DND-41 (cell line): Measurements from ENCODE around the gene PLA2G12B.

Source experiments
- ATAC-seq: fragments of 200-7000 bp; cut with Tn5 transposase; 3 replicates; pipeline ENCODE4 v1.9.1; 2021; ENCODE audit warnings: low read depth; ENCODE audit not compliant: insufficient read depth
- DNase-seq: peaks from one replicate; pipeline ENCODE4 v3.0.0-alpha.2; 2020
- H2AFZ ChIP-seq: 2 replicates; pipeline ENCODE4 v1.6.0; 2012; ENCODE audit warnings: low read depth, low read length
- H3K27ac ChIP-seq: 2 replicates; pipeline ENCODE4 v1.5.1; 2012; ENCODE audit warnings: low read length, inconsistent platforms
- H3K27me3 ChIP-seq: fragments of 200-600 bp; sonication (generic); 2 replicates; pipeline ENCODE4 v1.6.0; 2012; ENCODE audit warnings: low read length, mild to moderate bottlenecking, inconsistent platforms; ENCODE audit not compliant: insufficient read depth, poor library complexity
- H3K36me3 ChIP-seq: 2 replicates; pipeline ENCODE4 v1.5.1; 2012; ENCODE audit warnings: low read length, inconsistent platforms; ENCODE audit not compliant: insufficient read depth
- H3K4me1 ChIP-seq: 2 replicates; pipeline ENCODE4 v1.5.1; 2012; ENCODE audit warnings: mild to moderate bottlenecking, low read length; ENCODE audit not compliant: insufficient read depth
- H3K4me2 ChIP-seq: 2 replicates; pipeline ENCODE4 v1.6.0; 2012; ENCODE audit warnings: mild to moderate bottlenecking, moderate library complexity, low read length, inconsistent platforms; ENCODE audit not compliant: insufficient read depth
- H3K4me3 ChIP-seq, 2 experiments: fragments of 200-600 bp in 1 of 2; shearing (Covaris generic) in 1 of 2; 2 replicates each; pipeline ENCODE4 v1.5.1; 2012 to 2016; ENCODE audit warnings: inconsistent platforms in 2 of 2, low read length in 2 of 2, mild to moderate bottlenecking in 2 of 2, low read depth in 1 of 2, moderate library complexity in 1 of 2
- H3K79me2 ChIP-seq: 2 replicates; pipeline ENCODE4 v1.6.0; 2012; ENCODE audit warnings: low read length, inconsistent platforms; ENCODE audit not compliant: insufficient read depth
- H3K9ac ChIP-seq: 2 replicates; pipeline ENCODE4 v1.6.0; 2012; ENCODE audit warnings: low read depth, mild to moderate bottlenecking, inconsistent platforms, low read length, moderate library complexity
- H3K9me3 ChIP-seq: 2 replicates; pipeline ENCODE4 v1.5.1; 2012; ENCODE audit warnings: low read length, moderate library complexity, mild to moderate bottlenecking, inconsistent platforms; ENCODE audit not compliant: insufficient read depth, severe bottlenecking
- H4K20me1 ChIP-seq: 2 replicates; pipeline ENCODE4 v1.6.0; 2012; ENCODE audit warnings: low read length; ENCODE audit not compliant: insufficient read depth
- CTCF ChIP-seq: IDR thresholded peaks from 2 replicates; pipeline ENCODE4 v1.5.1; 2012; ENCODE audit warnings: borderline replicate concordance, low read length, moderate library complexity, mild to moderate bottlenecking; ENCODE audit not compliant: poor library complexity, severe bottlenecking; ENCODE audit errors: extremely low read depth
- EZH2 ChIP-seq: IDR thresholded peaks from 3 replicates; pipeline ENCODE4 v1.6.1; 2012; ENCODE audit warnings: borderline replicate concordance, low read depth, mild to moderate bottlenecking, moderate library complexity, low read length, inconsistent platforms; ENCODE audit not compliant: severe bottlenecking

Gene PLA2G12B

DNA sequence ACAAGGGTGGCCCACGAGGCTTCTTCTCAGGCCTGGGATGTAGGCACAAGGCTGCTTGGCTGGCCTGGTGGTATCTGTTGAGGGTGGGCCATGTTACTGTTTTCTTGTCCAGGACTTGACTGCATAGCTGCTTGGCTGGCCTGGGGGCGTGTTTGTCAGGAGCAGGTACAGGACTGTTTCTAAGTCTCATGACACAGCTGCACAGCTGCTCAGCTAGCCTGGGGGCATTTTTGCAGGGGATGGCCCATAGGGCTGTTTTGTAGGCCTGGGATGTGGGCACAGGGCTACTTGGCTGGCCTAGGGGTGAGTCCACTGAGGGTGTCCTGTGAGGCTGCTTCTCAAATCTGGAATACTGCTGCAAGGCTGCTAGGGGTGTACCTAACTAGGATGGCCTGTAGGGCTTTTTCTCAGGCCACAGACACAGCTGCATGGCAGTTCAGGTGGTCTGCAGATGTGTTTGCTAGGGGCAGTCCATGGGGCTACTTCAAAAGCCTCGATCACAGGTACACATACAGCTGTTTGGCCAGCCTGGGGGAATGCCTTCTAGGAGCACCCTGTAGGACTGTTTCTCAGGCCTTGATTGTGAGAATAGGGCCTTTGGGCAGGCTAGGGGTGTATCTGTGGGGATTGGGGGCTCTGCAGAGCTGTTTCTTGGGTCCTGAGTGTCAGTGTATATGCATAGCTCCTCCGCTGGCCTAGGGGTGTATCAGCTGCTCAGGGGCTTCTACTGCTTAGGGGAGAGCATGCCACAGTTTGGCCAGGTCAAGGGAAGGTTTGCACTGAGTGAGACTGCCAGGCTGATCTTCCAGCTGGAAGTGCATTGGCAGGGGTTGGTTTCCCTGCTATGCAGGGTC is 26.6 kb upstream of the PLA2G12B start:
- Histone ChIP-seq H3K4me2 (no peak overlapping the region), H3K79me2 (no peaks in the 10 kb centered on the region), H3K27me3 (no peaks in the 10 kb centered on the region), H2AFZ (no peak overlapping the region), H3K27ac (no peak overlapping the region), H3K4me3 (no peak overlapping the region), H4K20me1 (no peaks in the 10 kb centered on the region), H3K9ac (no peak overlapping the region), H3K36me3 (no peaks in the 10 kb centered on the region), H3K9me3 (peaks cover 28% of the 10 kb centered on the region), H3K4me1 (no peaks in the 10 kb centered on the region)
- ATAC-seq: no peak
- DNase-seq: no peak
- TF ChIP-seq CTCF (no peak), EZH2 (no peak)

DNA sequence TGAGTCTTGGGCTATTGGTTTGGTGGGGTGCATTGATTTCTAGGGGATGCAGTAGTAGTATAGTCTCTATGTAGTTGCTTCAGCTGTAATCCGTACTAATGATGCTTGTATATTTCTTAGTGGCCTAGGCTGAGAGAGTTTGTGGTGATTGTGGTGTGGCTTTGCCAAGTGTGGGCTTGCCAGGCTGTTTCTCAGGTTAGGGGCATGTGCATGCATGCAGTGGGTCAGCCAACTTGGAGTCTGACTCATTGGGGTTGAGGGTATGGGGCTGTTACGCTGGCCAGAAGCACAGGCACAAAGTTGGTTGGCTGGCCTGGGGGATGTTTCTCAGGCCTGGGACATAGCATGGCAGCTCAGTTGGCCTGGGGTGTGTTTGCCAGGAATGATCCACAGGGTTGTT is 25.7 kb upstream of the PLA2G12B start:
- Histone ChIP-seq H3K4me3 (no peak overlapping the region), H3K79me2 (no peaks in the 10 kb centered on the region), H2AFZ (no peak overlapping the region), H3K27ac (no peak overlapping the region), H3K27me3 (no peaks in the 10 kb centered on the region), H3K9me3 (peaks cover 29% of the 10 kb centered on the region), H3K9ac (no peak overlapping the region), H3K4me1 (no peaks in the 10 kb centered on the region), H4K20me1 (no peaks in the 10 kb centered on the region), H3K36me3 (no peaks in the 10 kb centered on the region), H3K4me2 (no peak overlapping the region)
- no peak for DNase-seq
- no peak for ATAC-seq
- TF ChIP-seq CTCF (no peak), EZH2 (no peak)

GRCh38 chr10:72979709-72980108 is 25.1 kb upstream of the PLA2G12B start:
- Histone ChIP-seq H2AFZ (no peak overlapping the region), H3K79me2 (no peaks in the 10 kb centered on the region), H3K9me3 (peaks cover 30% of the 10 kb centered on the region)

More at GRCh38 chr10:72979709-72980108, 25.1 kb upstream of the PLA2G12B start:
- ATAC-seq (no peak), DNase-seq (no peak)
- no peaks in the 10 kb centered on the region for H3K4me1 ChIP-seq
- H3K27ac ChIP-seq: no peak overlapping the region
- H3K36me3 ChIP-seq: no peaks in the 10 kb centered on the region
- H3K9ac ChIP-seq: no peak overlapping the region
- no peak overlapping the region for H3K4me2 ChIP-seq
- no peak for TF ChIP-seq CTCF
- no peaks in the 10 kb centered on the region for H4K20me1 ChIP-seq
- no peaks in the 10 kb centered on the region for H3K27me3 ChIP-seq
- H3K4me3 ChIP-seq: no peak overlapping the region
